Keratinocyte (primary cell): ENCODE data around the gene IRF2BP2. TPM values are rescaled to one million over a fixed set of nuclear protein-coding genes. Genes with fewer than 3 reads are reported as not detected.
"Not testable (repeated sequence)": the region's sequence is repeated elsewhere in the genome, so short reads cannot be mapped to it uniquely, and the experiment has no call there.

Source experiments
- DNase-seq: peaks from one replicate; pipeline ENCODE4 v3.0.0-alpha.2; 2011; ENCODE audit warnings: low read depth, missing footprints, low spot score
- FAIRE-seq: peaks from 2 replicates; lab custom pipeline; 2011; peaks lifted over from hg19 to GRCh38; lab: Jason Lieb, UNC
- H2AFZ ChIP-seq: 2 replicates; pipeline ENCODE4 v1.6.0; 2012; ENCODE audit warnings: low read length, control low read depth, inconsistent platforms; ENCODE audit not compliant: control insufficient read depth
- H3K27ac ChIP-seq: 2 replicates; pipeline ENCODE4 v1.5.1; 2011; ENCODE audit warnings: low read length; ENCODE audit not compliant: control insufficient read depth, insufficient read depth
- H3K27me3 ChIP-seq: 3 replicates; pipeline ENCODE4 v1.6.0; 2011; ENCODE audit warnings: low read length; ENCODE audit not compliant: control insufficient read depth, insufficient read depth; ENCODE audit errors: extremely low read depth
- H3K36me3 ChIP-seq, 2 experiments: 2 replicates in 1 of 2; 3 replicates in 1 of 2; pipeline ENCODE4 v1.5.1; 2011; ENCODE audit warnings: low read length in 2 of 2, mild to moderate bottlenecking in 1 of 2; ENCODE audit not compliant: control insufficient read depth in 2 of 2, insufficient read depth in 2 of 2; ENCODE audit errors: extremely low read depth in 1 of 2
- H3K4me1 ChIP-seq: 3 replicates; pipeline ENCODE4 v1.5.1; 2011; ENCODE audit warnings: low read length; ENCODE audit not compliant: control insufficient read depth, insufficient read depth; ENCODE audit errors: extremely low read depth
- H3K4me2 ChIP-seq: 3 replicates; pipeline ENCODE4 v1.6.0; 2011; ENCODE audit warnings: low read depth, low read length; ENCODE audit not compliant: control insufficient read depth, insufficient read depth; ENCODE audit errors: extremely low read depth
- H3K4me3 ChIP-seq, 3 experiments: fragments of 200-600 bp in 1 of 3; sonication (generic) in 1 of 3; 2 replicates in 2 of 3; 3 replicates in 1 of 3; pipeline ENCODE4 v1.5.1; 2011 to 2016; ENCODE audit warnings: low read length in 3 of 3, mild to moderate bottlenecking in 3 of 3, control low read depth in 2 of 3, inconsistent platforms in 1 of 3, low read depth in 1 of 3, mixed read lengths in 1 of 3, mixed run types in 1 of 3, moderate library complexity in 1 of 3; ENCODE audit not compliant: control insufficient read depth in 2 of 3, insufficient read depth in 2 of 3; ENCODE audit errors: extremely low read depth in 1 of 3
- H3K79me2 ChIP-seq: 2 replicates; pipeline ENCODE4 v1.6.0; 2012; ENCODE audit warnings: low read length; ENCODE audit not compliant: control insufficient read depth, insufficient read depth
- H3K9ac ChIP-seq: 3 replicates; pipeline ENCODE4 v1.6.0; 2011; ENCODE audit warnings: low read length; ENCODE audit not compliant: control insufficient read depth, insufficient read depth; ENCODE audit errors: extremely low read depth
- H3K9me1 ChIP-seq: 3 replicates; pipeline ENCODE4 v1.6.0; 2011; ENCODE audit warnings: low read length; ENCODE audit not compliant: control insufficient read depth, insufficient read depth; ENCODE audit errors: extremely low read depth
- H3K9me3 ChIP-seq: 2 replicates; pipeline ENCODE4 v1.5.1; 2012; ENCODE audit warnings: low read depth, low read length; ENCODE audit not compliant: control insufficient read depth
- H4K20me1 ChIP-seq: 3 replicates; pipeline ENCODE4 v1.6.0; 2011; ENCODE audit warnings: low read length; ENCODE audit not compliant: control insufficient read depth, insufficient read depth; ENCODE audit errors: extremely low read depth
- CTCF ChIP-seq, 3 experiments: IDR thresholded peaks in 1 of 3; conservative IDR thresholded peaks in 1 of 3; optimal IDR thresholded peaks in 1 of 3; 2 replicates in 2 of 3; 3 replicates in 1 of 3; pipeline versions ENCODE3 to v1.5.1; 2011; ENCODE audit warnings: low read length in 3 of 3, mild to moderate bottlenecking in 3 of 3, moderate library complexity in 2 of 3, control low read depth in 1 of 3, inconsistent platforms in 1 of 3; ENCODE audit not compliant: insufficient read depth in 2 of 3; ENCODE audit errors: extremely low read depth in 1 of 3
- EZH2 ChIP-seq: IDR thresholded peaks from one replicate; pipeline ENCODE4 v1.6.1; 2012; ENCODE audit warnings: inconsistent platforms, mild to moderate bottlenecking, low read length, moderate library complexity
- dilution Hi-C: fragments of 300-500 bp; cut with MboI; formaldehyde crosslinking; loops from one replicate; pipeline ENCODE4 v1.7.0; 2020; ENCODE audit warnings: low sequenced_read_pairs; ENCODE audit not compliant: extremely low pct_ligation_motif_present
- polyA plus RNA-seq, 5 experiments: library from polyadenylated mRNA; depleted of rRNA in 3 of 5; stranded (reverse) in 3 of 5; stranded (forward) in 1 of 5; unstranded in 1 of 5; fragments of >200 nt; gene quantifications; 1 replicate in 1 of 5; 2 replicates in 3 of 5; 3 replicates in 1 of 5; pipeline versions ENCODE4 v1.2.1 to v1.2.3, GENCODE V29; 2011 to 2012; ENCODE audit warnings: missing spikeins in 2 of 5, low read depth in 1 of 5, low replicate concordance in 1 of 5

The IRF2BP2 gene
- polyA plus RNA-seq, 1 donor (not counting 4 experiments of a cell fraction or from before 2014, with no cell fraction given), result 29.9 TPM

GRCh38 chr1:234639961-234640360 lies 30.0 kb upstream of the IRF2BP2 start:
- Histone ChIP-seq H4K20me1 (no peaks in the 10 kb centered on the region), H3K4me2 (no peak overlapping the region), H3K9me3 (no peaks in the 10 kb centered on the region), H3K27me3 (no peaks in the 10 kb centered on the region), H3K9ac (no peak overlapping the region), H3K27ac (no peak overlapping the region), H3K36me3 (no peaks in the 10 kb centered on the region), H3K4me1 (peaks cover 7% of the 10 kb centered on the region), H2AFZ (no peak overlapping the region), H3K9me1 (no peaks in the 10 kb centered on the region), H3K4me3 (no peak overlapping the region), H3K79me2 (no peaks in the 10 kb centered on the region)
- TF ChIP-seq EZH2 (no peak), CTCF (optimal IDR thresholded peaks at IDR 0.05 in 1 of 3, IDR thresholded peaks at IDR 0.05 in 1 of 3, conservative IDR thresholded peaks at IDR 0.05 in 1 of 3; ENCODE audit: extremely low read depth in 1 of 3, insufficient read depth in 2 of 3, low read length in 3 of 3) (no peak)
- FAIRE-seq (no peak), DNase-seq (no peak)
- dilution Hi-C loops, result no loop called here

- no peaks in the 10 kb centered on the region for H3K9me1 ChIP-seq
- H2AFZ ChIP-seq, result no peak overlapping the region
- H3K36me3 ChIP-seq, result no peaks in the 10 kb centered on the region
- FAIRE-seq (peak; percentile 43), DNase-seq (no peak)
- TF ChIP-seq CTCF (optimal IDR thresholded peaks at IDR 0.05 in 1 of 3, IDR thresholded peaks at IDR 0.05 in 1 of 3, conservative IDR thresholded peaks at IDR 0.05 in 1 of 3; ENCODE audit: extremely low read depth in 1 of 3, insufficient read depth in 2 of 3, low read length in 3 of 3) (no peak), EZH2 (no peak)
- peaks cover 7% of the 10 kb centered on the region for H3K4me1 ChIP-seq
- H3K27me3 ChIP-seq, result no peaks in the 10 kb centered on the region
- H3K9ac ChIP-seq, result no peak overlapping the region
- no peak overlapping the region for H3K4me3 ChIP-seq
- H3K4me2 ChIP-seq, result no peak overlapping the region
- no peak overlapping the region for H3K27ac ChIP-seq
- H3K9me3 ChIP-seq, result no peaks in the 10 kb centered on the region
- H4K20me1 ChIP-seq, result no peaks in the 10 kb centered on the region
- no peaks in the 10 kb centered on the region for H3K79me2 ChIP-seq
- dilution Hi-C loops, result no loop called here
Observed at GRCh38 chr1:234638832-234639799, 29.1 kb upstream of the IRF2BP2 start.

GRCh38 chr1:234634922-234635321 lies 24.9 kb upstream of the IRF2BP2 start:
- H3K4me1 ChIP-seq, result peaks cover 22% of the 10 kb centered on the region
- FAIRE-seq, H3K27ac ChIP-seq, H3K9ac ChIP-seq, H4K20me1 ChIP-seq, H3K9me3 ChIP-seq, DNase-seq, H3K4me3 ChIP-seq, H2AFZ ChIP-seq, H3K4me2 ChIP-seq, H3K36me3 ChIP-seq, H3K9me1 ChIP-seq, H3K79me2 ChIP-seq, H3K27me3 ChIP-seq, dilution Hi-C loops: not testable (repeated sequence)
